Lower leg skin (tissue), 4 donors: Measurements from ENCODE around the gene MUTYH. TPM values are rescaled to one million over a fixed set of nuclear protein-coding genes. Genes with fewer than 3 reads are reported as not detected.

Experiments used
- DNase-seq, 2 donors: peaks; one replicate each; pipeline ENCODE4 v3.0.0-alpha.2; 2019; ENCODE audit warnings: low spot score in 2 of 2
- H3K4me3 ChIP-seq: fragments of 200-600 bp; sonication (generic); 2 replicates; pipeline ENCODE4 v1.5.1; 2017; ENCODE audit warnings: mild to moderate bottlenecking, low read depth; ENCODE audit not compliant: poor library complexity, severe bottlenecking
- POLR2A ChIP-seq, 2 donors: fragments of 450-650 bp; IDR thresholded peaks; one replicate each; pipeline ENCODE4 v1.6.1; 2016 to 2017; ENCODE audit warnings: antibody characterized with exemption in 2 of 2, mild to moderate bottlenecking in 1 of 2, moderate library complexity in 1 of 2
- WGBS, 2 donors: methylation state at CpG; one replicate each; pipeline ENCODE4 v1.1.5; 2018; 5-methylcytosine and 5-hydroxymethylcytosine counted together
- intact Hi-C: fragments of 100-400 bp; cut with DNase I; formaldehyde crosslinking; loops from one replicate; pipeline ENCODE4 v1.15.0; 2023; ENCODE audit warnings: low total_unique reads
- total RNA-seq, 4 donors: library from RNA; depleted of rRNA; stranded (reverse); fragments of >200 nt; gene quantifications; one replicate each; pipeline ENCODE4 v1.1.0, GENCODE V29; 2016
- TF ChIP-seq, protein P1 (sequence below), 3 donors: fragments of 450-650 bp; IDR thresholded peaks; one replicate each; pipeline ENCODE4 v1.5.1; 2016; ENCODE audit warnings: antibody characterized with exemption in 3 of 3, mild to moderate bottlenecking in 3 of 3, moderate library complexity in 2 of 3

Gene MUTYH
- total RNA-seq, 4 donors from 2014 or later = 18.6 to 26.7 (median 24.6) TPM

- intact Hi-C loops = no loop called here
- peak in 1 of 2 donors; percentile 70 for DNase-seq
- no peak overlapping the region for H3K4me3 ChIP-seq
- TF ChIP-seq, protein P1, sequence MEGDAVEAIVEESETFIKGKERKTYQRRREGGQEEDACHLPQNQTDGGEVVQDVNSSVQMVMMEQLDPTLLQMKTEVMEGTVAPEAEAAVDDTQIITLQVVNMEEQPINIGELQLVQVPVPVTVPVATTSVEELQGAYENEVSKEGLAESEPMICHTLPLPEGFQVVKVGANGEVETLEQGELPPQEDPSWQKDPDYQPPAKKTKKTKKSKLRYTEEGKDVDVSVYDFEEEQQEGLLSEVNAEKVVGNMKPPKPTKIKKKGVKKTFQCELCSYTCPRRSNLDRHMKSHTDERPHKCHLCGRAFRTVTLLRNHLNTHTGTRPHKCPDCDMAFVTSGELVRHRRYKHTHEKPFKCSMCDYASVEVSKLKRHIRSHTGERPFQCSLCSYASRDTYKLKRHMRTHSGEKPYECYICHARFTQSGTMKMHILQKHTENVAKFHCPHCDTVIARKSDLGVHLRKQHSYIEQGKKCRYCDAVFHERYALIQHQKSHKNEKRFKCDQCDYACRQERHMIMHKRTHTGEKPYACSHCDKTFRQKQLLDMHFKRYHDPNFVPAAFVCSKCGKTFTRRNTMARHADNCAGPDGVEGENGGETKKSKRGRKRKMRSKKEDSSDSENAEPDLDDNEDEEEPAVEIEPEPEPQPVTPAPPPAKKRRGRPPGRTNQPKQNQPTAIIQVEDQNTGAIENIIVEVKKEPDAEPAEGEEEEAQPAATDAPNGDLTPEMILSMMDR (IDR thresholded peaks at IDR 0.05) = no peak
- no peak for TF ChIP-seq POLR2A (IDR thresholded peaks at IDR 0.05)
- 50 to 51% methylated on average over 6 of the region's 6 CpGs for WGBS, 2 donors
Measured at GRCh38 chr1:45325851-45326506, 14.3 kb downstream of the MUTYH start.

DNA sequence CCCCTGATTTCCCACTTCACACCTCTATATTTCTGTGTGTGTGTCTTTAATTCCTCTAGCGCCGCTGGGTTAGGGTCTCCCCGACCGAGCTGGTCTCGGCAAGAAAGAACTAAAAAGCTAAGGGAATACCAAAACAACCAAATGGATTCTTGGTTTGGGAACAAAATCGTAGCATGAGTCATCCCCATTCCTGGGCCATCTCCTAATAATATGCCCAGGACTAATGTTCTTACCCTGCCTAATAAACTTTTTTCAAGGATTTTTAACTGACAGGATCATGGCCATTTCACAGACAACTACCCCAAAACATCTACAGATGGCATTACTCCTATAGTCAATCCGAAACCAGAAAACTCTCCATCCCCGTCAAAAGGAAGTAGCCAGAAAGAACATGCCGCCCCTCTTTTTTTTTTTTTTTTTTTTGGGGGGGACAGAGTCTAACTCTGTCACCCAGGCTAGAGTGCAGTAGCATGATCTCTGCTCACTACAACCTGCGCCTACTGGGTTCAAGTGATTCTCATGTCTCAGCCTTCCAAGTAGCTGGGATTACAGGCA, 17.7 kb downstream of the MUTYH start:
- H3K4me3 ChIP-seq = no peak overlapping the region
- DNase-seq = no peak
- TF ChIP-seq, protein P1 (IDR thresholded peaks at IDR 0.05) = no peak
- no peak for TF ChIP-seq POLR2A (IDR thresholded peaks at IDR 0.05)
- WGBS, 2 donors = 85% methylated on average over 10 of the region's 10 CpGs
- intact Hi-C loops = no loop called here

DNA sequence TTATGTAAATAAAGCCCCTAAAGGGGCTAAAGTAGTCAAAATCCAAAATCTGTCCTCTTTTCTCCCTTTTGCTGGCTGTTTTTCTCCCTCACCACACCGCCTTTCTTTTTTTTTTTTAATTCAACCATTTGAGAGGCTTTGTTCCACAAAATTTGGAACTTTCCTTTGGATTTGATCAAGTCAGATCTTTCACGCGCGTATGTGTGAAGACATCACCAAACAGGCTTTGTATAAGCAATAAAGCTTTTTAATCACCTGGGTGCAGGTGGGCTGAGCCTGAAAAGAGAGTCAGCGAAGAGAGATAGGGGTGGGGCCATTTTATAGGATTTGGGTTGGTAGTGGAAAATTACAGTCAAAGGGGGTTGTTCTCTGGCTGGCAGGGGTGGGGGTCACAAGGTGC, 18.8 kb downstream of the MUTYH start:
- WGBS, 2 donors = 79 to 83% methylated on average over 5 of the region's 5 CpGs
- no peak for TF ChIP-seq POLR2A (IDR thresholded peaks at IDR 0.05)
- TF ChIP-seq, protein P1 (IDR thresholded peaks at IDR 0.05) = no peak
- peak in 1 of 2 donors; percentile 3 for DNase-seq
- H3K4me3 ChIP-seq = no peak overlapping the region
- intact Hi-C loops = no loop called here

GRCh38 chr1:45319761-45320160, 20.5 kb downstream of the MUTYH start:
- intact Hi-C loops = no loop called here
- no peak for TF ChIP-seq POLR2A (IDR thresholded peaks at IDR 0.05)
- TF ChIP-seq, protein P1 (IDR thresholded peaks at IDR 0.05) = no peak
- 88 to 92% methylated on average over 4 of the region's 4 CpGs for WGBS, 2 donors

GRCh38 chr1:45317166-45317565, 23.1 kb downstream of the MUTYH start:
- DNase-seq = peak in 1 of 2 donors; percentile 42
- TF ChIP-seq, protein P1 (IDR thresholded peaks at IDR 0.05) = no peak
- TF ChIP-seq POLR2A (IDR thresholded peaks at IDR 0.05) = no peak
- H3K4me3 ChIP-seq = no peak overlapping the region
- intact Hi-C loops = no loop called here
- 67% methylated on average over 4 of the region's 4 CpGs for WGBS, 2 donors

More at GRCh38 chr1:45319761-45320160, 20.5 kb downstream of the MUTYH start:
- peak in 1 of 2 donors; percentile 58 for DNase-seq
- H3K4me3 ChIP-seq = no peak overlapping the region
